ENCODE data around the gene CNOT10. TPM values are rescaled to one million over a fixed set of nuclear protein-coding genes. Genes with fewer than 3 reads are reported as not detected.
A peak's percentile ranks its signal among the peaks of the same experiment; 100 is the strongest.

CNOT10 gene
- total and polyA plus RNA-seq, 8 donors: 10.7 to 436 (median 20.5) TPM

DNA sequence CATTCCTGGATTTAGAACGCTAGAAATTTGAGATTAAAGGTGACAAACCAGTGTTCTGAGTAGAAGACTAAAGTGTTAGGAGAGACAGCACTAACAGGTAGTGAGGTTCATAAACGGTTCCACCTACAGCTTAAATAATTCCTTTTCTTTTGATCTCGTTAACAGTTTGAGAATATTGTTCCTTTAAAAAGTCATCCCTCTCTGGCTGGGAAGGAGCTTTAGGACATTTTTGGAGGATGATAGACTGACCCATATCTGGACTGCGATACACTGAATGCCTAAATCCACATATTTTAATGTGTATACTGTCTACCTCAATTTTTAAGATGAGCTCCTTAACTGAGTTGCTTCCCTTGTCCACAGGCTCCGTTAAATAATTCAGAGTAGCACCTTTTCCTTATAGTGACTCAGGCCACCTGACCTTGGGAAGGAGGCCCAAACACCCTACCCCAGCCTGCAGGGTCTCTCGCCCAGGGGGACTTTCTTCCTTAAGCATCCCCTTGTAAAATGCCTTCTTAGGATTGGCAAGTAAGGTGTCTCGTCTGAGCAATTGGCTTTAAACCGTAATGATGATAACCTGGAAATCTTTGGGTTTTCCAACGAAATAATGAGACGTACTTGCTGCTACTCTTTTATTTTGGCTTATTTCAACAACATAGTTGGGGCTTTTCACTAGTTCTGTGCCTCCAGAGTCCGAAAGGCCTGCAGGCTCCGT is 136.1 kb downstream of the CNOT10 start:
- no peak for DNase-seq
- peak overlapping the region in 2 of 4 donors; percentile 19 to 26 for H3K4me3 ChIP-seq
- H3K27ac ChIP-seq: peak overlapping the region in 1 of 5 donors; percentile 8
- 48 to 67% (median 61%) methylated on average over 12 of the region's 12 CpGs for WGBS, 5 donors
- H3K4me1 ChIP-seq: peaks cover 27 to 42% (median 34%) of the 10 kb centered on the region in 4 donors
- intact Hi-C loops (cut with DNase I; ENCODE audit: low total_unique reads): no loop called here
- peaks cover 22 to 81% (median 60%) of the 10 kb centered on the region in 3 donors for H3K27me3 ChIP-seq
- TF ChIP-seq POLR2AphosphoS5 (IDR thresholded peaks at IDR 0.05): no peak
- TF ChIP-seq EP300 (IDR thresholded peaks at IDR 0.05): no peak
- TF ChIP-seq POLR2A (IDR thresholded peaks at IDR 0.05): no peak
- TF ChIP-seq, protein P1, sequence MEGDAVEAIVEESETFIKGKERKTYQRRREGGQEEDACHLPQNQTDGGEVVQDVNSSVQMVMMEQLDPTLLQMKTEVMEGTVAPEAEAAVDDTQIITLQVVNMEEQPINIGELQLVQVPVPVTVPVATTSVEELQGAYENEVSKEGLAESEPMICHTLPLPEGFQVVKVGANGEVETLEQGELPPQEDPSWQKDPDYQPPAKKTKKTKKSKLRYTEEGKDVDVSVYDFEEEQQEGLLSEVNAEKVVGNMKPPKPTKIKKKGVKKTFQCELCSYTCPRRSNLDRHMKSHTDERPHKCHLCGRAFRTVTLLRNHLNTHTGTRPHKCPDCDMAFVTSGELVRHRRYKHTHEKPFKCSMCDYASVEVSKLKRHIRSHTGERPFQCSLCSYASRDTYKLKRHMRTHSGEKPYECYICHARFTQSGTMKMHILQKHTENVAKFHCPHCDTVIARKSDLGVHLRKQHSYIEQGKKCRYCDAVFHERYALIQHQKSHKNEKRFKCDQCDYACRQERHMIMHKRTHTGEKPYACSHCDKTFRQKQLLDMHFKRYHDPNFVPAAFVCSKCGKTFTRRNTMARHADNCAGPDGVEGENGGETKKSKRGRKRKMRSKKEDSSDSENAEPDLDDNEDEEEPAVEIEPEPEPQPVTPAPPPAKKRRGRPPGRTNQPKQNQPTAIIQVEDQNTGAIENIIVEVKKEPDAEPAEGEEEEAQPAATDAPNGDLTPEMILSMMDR (IDR thresholded peaks at IDR 0.05): no peak
- H3K9me3 ChIP-seq: peaks cover 0 to 17% (median 5%) of the 10 kb centered on the region in 4 donors
- H3K36me3 ChIP-seq: no peaks in the 10 kb centered on the region

DNA sequence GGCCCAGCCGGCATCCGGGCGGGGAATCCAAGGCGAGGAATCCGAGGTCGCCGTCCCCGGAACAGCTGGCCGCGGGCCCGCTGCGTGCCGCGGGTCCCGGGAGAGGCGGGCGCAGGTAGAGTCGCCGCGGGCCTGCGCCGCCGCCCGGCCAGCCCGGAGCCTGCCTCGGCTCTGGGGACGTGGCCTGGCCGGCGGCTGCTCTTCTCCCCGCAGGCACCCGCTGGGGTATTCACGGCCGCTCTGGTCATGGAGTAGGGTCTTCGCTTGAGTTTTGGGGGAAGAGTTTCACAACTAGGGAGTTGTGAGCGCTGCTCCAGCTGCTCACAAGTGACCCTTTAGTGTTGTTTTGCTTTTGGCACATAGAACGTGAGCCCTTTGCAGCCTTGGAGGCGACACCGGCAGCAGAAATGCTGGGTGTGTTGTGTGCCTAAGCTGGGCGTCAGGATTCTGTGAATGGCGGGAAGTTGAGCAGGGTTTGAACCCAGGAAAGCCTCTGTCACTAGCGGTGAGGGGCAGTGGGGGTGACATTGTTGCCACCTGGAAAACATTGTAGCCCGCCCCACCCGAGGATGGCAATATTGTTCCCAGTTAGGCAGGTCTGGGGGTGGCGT is 136.8 kb downstream of the CNOT10 start:
- WGBS, 5 donors: 22 to 33% (median 26%) methylated on average over 29 to 44 of the region's 44 CpGs
- TF ChIP-seq POLR2AphosphoS5 (IDR thresholded peaks at IDR 0.05) (no peak), EP300 (IDR thresholded peaks at IDR 0.05) (no peak), POLR2A (IDR thresholded peaks at IDR 0.05) (no peak)
- TF ChIP-seq, protein P1 (IDR thresholded peaks at IDR 0.05): no peak
- DNase-seq: peak; percentile 47 to 65
- H3K4me1 ChIP-seq: peaks cover 21 to 35% (median 29%) of the 10 kb centered on the region in 4 donors
- no peaks in the 10 kb centered on the region for H3K36me3 ChIP-seq
- H3K4me3 ChIP-seq: peak overlapping the region in 2 of 4 donors; percentile 19 to 26
- peaks cover 0 to 17% (median 5%) of the 10 kb centered on the region in 4 donors for H3K9me3 ChIP-seq
- intact Hi-C loops (cut with DNase I; ENCODE audit: low total_unique reads): no loop called here
- H3K27ac ChIP-seq: peak overlapping the region in 1 of 5 donors; percentile 8
- H3K27me3 ChIP-seq: peaks cover 20 to 74% (median 54%) of the 10 kb centered on the region in 3 donors

GRCh38 chr3:32822609-32823498 is 137.9 kb downstream of the CNOT10 start:
- no peak overlapping the region for H3K27ac ChIP-seq
- peaks cover 10 to 24% (median 18%) of the 10 kb centered on the region in 4 donors for H3K4me1 ChIP-seq
- TF ChIP-seq POLR2AphosphoS5 (IDR thresholded peaks at IDR 0.05) (no peak), EP300 (IDR thresholded peaks at IDR 0.05) (no peak), POLR2A (IDR thresholded peaks at IDR 0.05) (no peak)
- TF ChIP-seq, protein P1 (IDR thresholded peaks at IDR 0.05): no peak
- intact Hi-C loops (cut with DNase I; ENCODE audit: low total_unique reads): no loop called here
- H3K27me3 ChIP-seq: peaks cover 11 to 64% (median 43%) of the 10 kb centered on the region in 3 donors
- peaks cover 0 to 17% (median 5%) of the 10 kb centered on the region in 4 donors for H3K9me3 ChIP-seq
- no peak overlapping the region for H3K4me3 ChIP-seq
- DNase-seq: no peak
- 88 to 92% (median 90%) methylated on average over 5 of the region's 5 CpGs for WGBS, 5 donors
- H3K36me3 ChIP-seq: no peaks in the 10 kb centered on the region

Other genes with a start within 250 kb of the CNOT10 start
- 100 to 1,000 TPM in 1 of 5 donors, 10 to 100 TPM in 3, 1 to 10 TPM in 1; 5.8 to 133 (median 21.4) TPM for gene CMTM6, start 182.3 kb upstream of the CNOT10 start, total RNA-seq
- 10 to 100 TPM; 12.5 to 17.1 (median 13.2) TPM for gene CMTM6, start 182.3 kb upstream of the CNOT10 start, polyA plus RNA-seq
- 10 to 100 TPM in 4 of 5 donors, 1 to 10 TPM in 1; 5.8 to 92.4 (median 26.2) TPM for gene DYNC1LI1, start 114.3 kb upstream of the CNOT10 start, total RNA-seq
- 10 to 100 TPM; 13.6 to 21.7 (median 16.2) TPM for gene DYNC1LI1, start 114.3 kb upstream of the CNOT10 start, polyA plus RNA-seq
- gene TRIM71, start 132.8 kb downstream of the CNOT10 start, total RNA-seq: 1 to 10 TPM in 1 of 5 donors, under 1 TPM in 1, not detected in 3; under 0.01 to 2.8 TPM
- gene TRIM71, start 132.8 kb downstream of the CNOT10 start, polyA plus RNA-seq: under 1 TPM; 0.05 to 0.15 (median 0.12) TPM